ENCODE measurements around the gene CEACAM8. TPM values are rescaled to one million over a fixed set of nuclear protein-coding genes. Genes with fewer than 3 reads are reported as not detected.
A peak's percentile ranks its signal among the peaks of the same experiment; 100 is the strongest.
"Not testable (repeated sequence)": the region's sequence is repeated elsewhere in the genome, so short reads cannot be mapped to it uniquely, and the experiment has no call there.

The CEACAM8 gene
- total RNA-seq (under 1 TPM in 1 of 2 donors, not detected in 1; 0.16 TPM), polyA plus RNA-seq (ENCODE audit: insufficient read depth, low read depth, low replicate concordance) (not detected)
- long read RNA-seq, donor 1 = 0 reads
- long read RNA-seq, donor 2 = 0 reads

- Histone ChIP-seq H3K36me3 (ENCODE audit: low read depth, missing control alignments) (no peaks in the 10 kb centered on the region), H3K27me3 (no peaks in the 10 kb centered on the region), H3K9me3 (no peaks in the 10 kb centered on the region), H3K27ac (no peak within 1 kb of the TSS), H3K4me1 (no peaks in the 10 kb centered on the region), H3K4me3 (no peak within 1 kb of the TSS)
- intact Hi-C loops (cut with DNase I; ENCODE audit: low total_unique reads) = no loop called here
- no peak for DNase-seq
- no peak for TF ChIP-seq POLR2A (IDR thresholded peaks at IDR 0.05)
- TF ChIP-seq CTCF (IDR thresholded peaks at IDR 0.05) = no peak
- WGBS, 2 donors = 73 to 83% methylated on average over 9 to 10 of the region's 10 CpGs
These were observed at the start of gene CEACAM8 for GRCh38 chr19:42594617-42595489. Gene CEACAM8 (minus strand): TSS chr19:42594924. CDS start chr19:42594828, 96 bp downstream.

- H3K9me3 ChIP-seq; intact Hi-C loops (cut with DNase I; ENCODE audit: low total_unique reads); H3K4me3 ChIP-seq; H3K4me1 ChIP-seq; H3K27me3 ChIP-seq; DNase-seq; H3K27ac ChIP-seq; H3K36me3 ChIP-seq (ENCODE audit: low read depth, missing control alignments): not testable (repeated sequence)
- 53 to 81% methylated on average over 2 to 15 of the region's 58 CpGs for WGBS, 2 donors
These were observed 44.8 kb upstream of the CEACAM8 start for GRCh38 chr19:42639324-42640092.

- TF ChIP-seq CTCF (IDR thresholded peaks at IDR 0.05) (no peak), POLR2A (IDR thresholded peaks at IDR 0.05) (no peak)
- WGBS, 2 donors = 80 to 86% methylated on average over 1 of the region's 1 CpG
- no peaks in the 10 kb centered on the region for H3K9me3 ChIP-seq
- no peaks in the 10 kb centered on the region for H3K27me3 ChIP-seq
- H3K4me3 ChIP-seq = no peak overlapping the region
- no peak overlapping the region for H3K27ac ChIP-seq
- no peaks in the 10 kb centered on the region for H3K36me3 ChIP-seq (ENCODE audit: low read depth, missing control alignments)
- no peak for DNase-seq
- H3K4me1 ChIP-seq = no peaks in the 10 kb centered on the region
- intact Hi-C loops (cut with DNase I; ENCODE audit: low total_unique reads) = no loop called here
These were observed 40.5 kb upstream of the CEACAM8 start for GRCh38 chr19:42635233-42635539.

- TF ChIP-seq POLR2A (IDR thresholded peaks at IDR 0.05) (no peak), CTCF (IDR thresholded peaks at IDR 0.05) (peak in 2 of 3 experiments; percentile 29 to 54)
- H3K9me3 ChIP-seq = no peaks in the 10 kb centered on the region
- H3K4me3 ChIP-seq = no peak overlapping the region
- peak; percentile 49 for DNase-seq
- no peaks in the 10 kb centered on the region for H3K27me3 ChIP-seq
- no peak overlapping the region for H3K27ac ChIP-seq
- intact Hi-C loops (cut with DNase I; ENCODE audit: low total_unique reads) = no loop called here
- no peaks in the 10 kb centered on the region for H3K4me1 ChIP-seq
- H3K36me3 ChIP-seq (ENCODE audit: low read depth, missing control alignments) = no peaks in the 10 kb centered on the region
- 92% methylated on average over 5 of the region's 5 CpGs for WGBS, 2 donors
These were observed 39.9 kb upstream of the CEACAM8 start for GRCh38 chr19:42634409-42635232.

GRCh38 chr19:42629191-42629590 lies 34.5 kb upstream of the CEACAM8 start:
- intact Hi-C loops (cut with DNase I; ENCODE audit: low total_unique reads) = no loop called here
- Histone ChIP-seq H3K4me3 (no peak overlapping the region), H3K36me3 (ENCODE audit: low read depth, missing control alignments) (no peaks in the 10 kb centered on the region), H3K27me3 (no peaks in the 10 kb centered on the region), H3K4me1 (no peaks in the 10 kb centered on the region), H3K9me3 (no peaks in the 10 kb centered on the region), H3K27ac (no peak overlapping the region)
- no peak for TF ChIP-seq CTCF (IDR thresholded peaks at IDR 0.05)
- DNase-seq = no peak

All from testis (tissue), 5 donors.